Suprapubic skin (tissue), 4 donors: ENCODE measurements around the gene GRM5.

Experiments
- CTCF ChIP-seq, 2 donors: fragments of 200-600 bp in 1 of 2; fragments of 450-650 bp in 1 of 2; sonication (generic) in 1 of 2; IDR thresholded peaks; one replicate each; pipeline ENCODE4 v1.5.1; 2016 to 2019; ENCODE audit warnings: antibody characterized with exemption in 2 of 2, mild to moderate bottlenecking in 1 of 2, moderate library complexity in 1 of 2
- EP300 ChIP-seq: sonication (generic); formaldehyde crosslinking; IDR thresholded peaks from one replicate; pipeline ENCODE4 v1.6.1; 2017; ENCODE audit warnings: antibody characterized with exemption
- POLR2A ChIP-seq, 2 donors: fragments of 450-650 bp; IDR thresholded peaks; one replicate each; pipeline ENCODE4 v1.6.1; 2017; ENCODE audit warnings: antibody characterized with exemption in 2 of 2, mild to moderate bottlenecking in 2 of 2, moderate library complexity in 2 of 2
- POLR2AphosphoS5 ChIP-seq, 3 donors: sonication (generic); formaldehyde crosslinking; IDR thresholded peaks; one replicate each; pipeline ENCODE4 v1.6.1; 2017; ENCODE audit warnings: antibody characterized with exemption in 3 of 3

- no peak for TF ChIP-seq CTCF (IDR thresholded peaks at IDR 0.05)
- TF ChIP-seq POLR2A (IDR thresholded peaks at IDR 0.05), result no peak
- no peak for TF ChIP-seq POLR2AphosphoS5 (IDR thresholded peaks at IDR 0.05)
- TF ChIP-seq EP300, result no peak
Measured at GRCh38 chr11:88644724-88645123, 421.1 kb downstream of the GRM5 start.
